A549 (cell line): Measurements from ENCODE around the gene GPR183. TPM values are rescaled to one million over a fixed set of nuclear protein-coding genes. Genes with fewer than 3 reads are reported as not detected.

Experiments
- ATAC-seq, 2 experiments: fragments of 200-7000 bp in 1 of 2; fragments of >200 bp in 1 of 2; cut with Nextera tagmentation in 1 of 2; cut with Tn5 transposase in 1 of 2; 3 replicates each; pipeline versions ENCODE4 v1.8.0 to v1.9.1; 2018 to 2020; ENCODE audit warnings: mild to moderate bottlenecking in 1 of 2, moderate library complexity in 1 of 2
- CTCF ChIA-PET: fragments of 300-600 bp; sonication (Branson Sonifier 250); formaldehyde crosslinking; extraction: SDS; loops from one replicate; lab custom pipeline; 2021; ENCODE audit warnings: antibody characterized with exemption, inconsistent platforms; lab: Yijun Ruan, JAX
- POLR2A ChIA-PET: fragments of 350-600 bp; formaldehyde crosslinking; extraction: SDS; loops from one replicate; lab custom pipeline; 2021; ENCODE audit warnings: antibody characterized with exemption, inconsistent platforms; lab: Yijun Ruan, JAX
- DNase-seq, 2 experiments: peaks; one replicate each; pipeline versions ENCODE4 v3.0.0 to v3.0.0-alpha.2; 2011 to 2016; ENCODE audit warnings: low read depth in 1 of 2, low spot score in 1 of 2
- FAIRE-seq: peaks from 2 replicates; lab custom pipeline; 2011; peaks lifted over from hg19 to GRCh38; lab: Jason Lieb, UNC
- H3K27ac ChIP-seq, 2 experiments: fragments of >200 bp; sonication (Bioruptor Twin); formaldehyde crosslinking; 3 replicates each; pipeline ENCODE4 v1.5.1; 2016 to 2017
- H3K4me1 ChIP-seq: fragments of >200 bp; sonication (Bioruptor Twin); formaldehyde crosslinking; 3 replicates; pipeline ENCODE4 v1.6.1; 2016
- H3K4me2 ChIP-seq: fragments of >200 bp; sonication (Bioruptor Twin); formaldehyde crosslinking; 3 replicates; pipeline ENCODE4 v1.6.1; 2016
- H3K4me3 ChIP-seq: fragments of >200 bp; sonication (Bioruptor Twin); formaldehyde crosslinking; 3 replicates; pipeline ENCODE4 v1.5.1; 2016
- H3K9me3 ChIP-seq: fragments of >200 bp; sonication (Bioruptor Twin); formaldehyde crosslinking; 3 replicates; pipeline ENCODE4 v1.6.1; 2016
- BCL3 ChIP-seq: fragments of >200 bp; sonication (Bioruptor Twin); formaldehyde crosslinking; IDR thresholded peaks from 3 replicates; pipeline ENCODE4 v1.6.1; 2016
- CEBPB ChIP-seq, 2 experiments: fragments of >200 bp in 1 of 2; sonication (Bioruptor Twin) in 1 of 2; formaldehyde crosslinking in 1 of 2; IDR thresholded peaks; 2 replicates each; pipeline ENCODE4 v1.6.1; 2012 to 2016
- E2F6 ChIP-seq: IDR thresholded peaks from 2 replicates; pipeline ENCODE4 v1.6.1; 2012; ENCODE audit warnings: low read depth, borderline replicate concordance
- EHF ChIP-seq: fragments of 250-450 bp; sonication (Bioruptor Pico); IDR thresholded peaks from 2 replicates; pipeline ENCODE4 v1.5.0; 2020; ENCODE audit warnings: mild to moderate bottlenecking
- ELK1 ChIP-seq: fragments of 150-350 bp; IDR thresholded peaks from 2 replicates; pipeline ENCODE4 v1.6.1; 2014; ENCODE audit warnings: low read depth, mild to moderate bottlenecking, low read length
- FOSB ChIP-seq: fragments of 250-450 bp; sonication (Bioruptor Pico); IDR thresholded peaks from 2 replicates; pipeline ENCODE4 v1.5.0; 2020; ENCODE audit warnings: mild to moderate bottlenecking, moderate library complexity
- FOXS1 ChIP-seq: fragments of 250-450 bp; sonication (Bioruptor Pico); IDR thresholded peaks from 2 replicates; pipeline ENCODE4 v1.5.0; 2020; ENCODE audit warnings: mild to moderate bottlenecking, moderate library complexity
- HDAC2 ChIP-seq: fragments of 200-600 bp; sonication (generic); IDR thresholded peaks from 2 replicates; pipeline ENCODE4 v1.6.1; 2016
- JUN ChIP-seq, 2 experiments: fragments of >200 bp; sonication (Bioruptor Twin); formaldehyde crosslinking; IDR thresholded peaks; 2 replicates in 1 of 2; 3 replicates in 1 of 2; pipeline ENCODE4 v1.6.1; 2016 to 2017
- JUNB ChIP-seq: fragments of >200 bp; sonication (Bioruptor Twin); formaldehyde crosslinking; IDR thresholded peaks from 2 replicates; pipeline ENCODE4 v1.6.1; 2016
- KDM1A ChIP-seq: fragments of 200-600 bp; sonication (generic); IDR thresholded peaks from 2 replicates; pipeline ENCODE4 v1.6.1; 2016; ENCODE audit warnings: low read depth, mild to moderate bottlenecking
- KDM5A ChIP-seq: fragments of 200-600 bp; sonication (generic); IDR thresholded peaks from 2 replicates; pipeline ENCODE4 v1.6.1; 2016; ENCODE audit warnings: antibody characterized with exemption, mild to moderate bottlenecking
- MAX ChIP-seq: IDR thresholded peaks from 2 replicates; pipeline ENCODE4 v1.6.1; 2012
- MAZ ChIP-seq: fragments of 150-350 bp; IDR thresholded peaks from 2 replicates; pipeline ENCODE4 v1.6.1; 2014; ENCODE audit warnings: antibody characterized with exemption, low read depth, low read length, borderline replicate concordance
- NR3C1 ChIP-seq: fragments of >200 bp; sonication (Bioruptor Twin); formaldehyde crosslinking; IDR thresholded peaks from 3 replicates; pipeline ENCODE4 v1.6.1; 2017
- POLR2A ChIP-seq: IDR thresholded peaks from 2 replicates; pipeline ENCODE4 v1.6.1; 2012; ENCODE audit warnings: mild to moderate bottlenecking, low read length
- POLR2AphosphoS2 ChIP-seq: conservative IDR thresholded peaks from 2 replicates; pipeline ENCODE4 v1.6.1; 2012; ENCODE audit warnings: low read length, improper control_type of control experiment, inconsistent platforms
- RAD21 ChIP-seq, 2 experiments: fragments of >200 bp in 1 of 2; sonication (Bioruptor Twin) in 1 of 2; formaldehyde crosslinking in 1 of 2; IDR thresholded peaks in 1 of 2; conservative IDR thresholded peaks in 1 of 2; 2 replicates in 1 of 2; 3 replicates in 1 of 2; pipeline ENCODE4 v1.6.1; 2012 to 2018; ENCODE audit warnings: inconsistent platforms in 1 of 2
- REST ChIP-seq: fragments of 200-600 bp; sonication (generic); IDR thresholded peaks from 2 replicates; pipeline ENCODE4 v1.6.1; 2016; ENCODE audit warnings: antibody characterized with exemption, mild to moderate bottlenecking, moderate library complexity
- SREBF2 ChIP-seq: fragments of 450-650 bp; IDR thresholded peaks from 2 replicates; pipeline ENCODE4 v1.6.1; 2014; ENCODE audit warnings: mild to moderate bottlenecking, moderate library complexity
- USF2 ChIP-seq: fragments of 450-650 bp; IDR thresholded peaks from 2 replicates; pipeline ENCODE4 v1.6.1; 2014; ENCODE audit warnings: antibody characterized with exemption
- WGBS: methylation state at CpG from one replicate; pipeline ENCODE4 v1.1.6; 2017; ENCODE audit errors: missing lambda C conversion rate; 5-methylcytosine and 5-hydroxymethylcytosine counted together
- polyA plus RNA-seq, 4 experiments: library from polyadenylated mRNA; depleted of rRNA in 3 of 4; stranded (reverse); fragments of >200 nt; fragmentation: RNase III in 1 of 4; extraction: RNeasy Plus Mini Kit Qiagen cat#74134 plus additional on column Dnase treatment in 1 of 4; gene quantifications; 2 replicates in 3 of 4; 3 replicates in 1 of 4; pipeline ENCODE4 v1.2.3, GENCODE V29; 2011 to 2017

Gene GPR183
- polyA plus RNA-seq, 2 of the 4 experiments (the other 2 are of a cell fraction), result not detected

GRCh38 chr13:99293178-99293577, 14.0 kb downstream of the GPR183 start:
- no peak for DNase-seq
- H3K4me3 ChIP-seq, result no peak overlapping the region
- TF ChIP-seq CEBPB (IDR thresholded peaks at IDR 0.05), result no peak
- TF ChIP-seq USF2, result no peak
- TF ChIP-seq ELK1, result no peak
- no peak for TF ChIP-seq POLR2AphosphoS2
- TF ChIP-seq E2F6, result no peak
- no peak for TF ChIP-seq RAD21 (conservative IDR thresholded peaks at IDR 0.05 in 1 of 2, IDR thresholded peaks at IDR 0.05 in 1 of 2)
- TF ChIP-seq EHF (CRISPR knock-in tag), result no peak
- TF ChIP-seq JUN (IDR thresholded peaks at IDR 0.05), result no peak
- no peak for TF ChIP-seq BCL3
- no peak for TF ChIP-seq SREBF2
- no peak for TF ChIP-seq JUNB
- TF ChIP-seq MAZ, result no peak
- TF ChIP-seq MAX, result no peak
- TF ChIP-seq KDM5A, result no peak
- TF ChIP-seq KDM1A, result no peak
- TF ChIP-seq HDAC2, result no peak
- no peak for FAIRE-seq
- no peak overlapping the region for H3K27ac ChIP-seq
- no peak overlapping the region for H3K4me2 ChIP-seq
- POLR2A ChIA-PET, result no interaction called here
- no peak for ATAC-seq
- CTCF ChIA-PET, result interaction anchor here (1.1 kb wide), 1 partner anchor 24 kb away, joined by 3 read pairs; no protein-coding TSS in a partner anchor
- H3K4me1 ChIP-seq, result no peaks in the 10 kb centered on the region
- no peaks in the 10 kb centered on the region for H3K9me3 ChIP-seq
- 91% methylated on average over 2 of the region's 2 CpGs for WGBS

GRCh38 chr13:99290894-99291293, 16.3 kb downstream of the GPR183 start:
- DNase-seq (no peak), FAIRE-seq (no peak), ATAC-seq (no peak)
- Histone ChIP-seq H3K4me2 (no peak overlapping the region), H3K27ac (no peak overlapping the region), H3K9me3 (no peaks in the 10 kb centered on the region), H3K4me3 (no peak overlapping the region), H3K4me1 (no peaks in the 10 kb centered on the region)
- 96% methylated on average over 3 of the region's 3 CpGs for WGBS
- TF ChIP-seq FOXS1 (CRISPR knock-in tag) (no peak), POLR2A (no peak), FOSB (CRISPR knock-in tag) (no peak), NR3C1 (no peak), REST (no peak), JUNB (no peak)
- ChIA-PET CTCF (no interaction called here), POLR2A (no interaction called here)
